C4-2B (cell line): Measurements from ENCODE around the gene CKB.

Source experiments
- ZFX ChIP-seq: fragments of 450-650 bp; IDR thresholded peaks from 2 replicates; pipeline ENCODE4 v1.6.1; 2017
- TF ChIP-seq, protein P1 (sequence below): fragments of 450-650 bp; conservative IDR thresholded peaks from 2 replicates; pipeline ENCODE4 v1.5.1; 2017; ENCODE audit warnings: mild to moderate bottlenecking

DNA sequence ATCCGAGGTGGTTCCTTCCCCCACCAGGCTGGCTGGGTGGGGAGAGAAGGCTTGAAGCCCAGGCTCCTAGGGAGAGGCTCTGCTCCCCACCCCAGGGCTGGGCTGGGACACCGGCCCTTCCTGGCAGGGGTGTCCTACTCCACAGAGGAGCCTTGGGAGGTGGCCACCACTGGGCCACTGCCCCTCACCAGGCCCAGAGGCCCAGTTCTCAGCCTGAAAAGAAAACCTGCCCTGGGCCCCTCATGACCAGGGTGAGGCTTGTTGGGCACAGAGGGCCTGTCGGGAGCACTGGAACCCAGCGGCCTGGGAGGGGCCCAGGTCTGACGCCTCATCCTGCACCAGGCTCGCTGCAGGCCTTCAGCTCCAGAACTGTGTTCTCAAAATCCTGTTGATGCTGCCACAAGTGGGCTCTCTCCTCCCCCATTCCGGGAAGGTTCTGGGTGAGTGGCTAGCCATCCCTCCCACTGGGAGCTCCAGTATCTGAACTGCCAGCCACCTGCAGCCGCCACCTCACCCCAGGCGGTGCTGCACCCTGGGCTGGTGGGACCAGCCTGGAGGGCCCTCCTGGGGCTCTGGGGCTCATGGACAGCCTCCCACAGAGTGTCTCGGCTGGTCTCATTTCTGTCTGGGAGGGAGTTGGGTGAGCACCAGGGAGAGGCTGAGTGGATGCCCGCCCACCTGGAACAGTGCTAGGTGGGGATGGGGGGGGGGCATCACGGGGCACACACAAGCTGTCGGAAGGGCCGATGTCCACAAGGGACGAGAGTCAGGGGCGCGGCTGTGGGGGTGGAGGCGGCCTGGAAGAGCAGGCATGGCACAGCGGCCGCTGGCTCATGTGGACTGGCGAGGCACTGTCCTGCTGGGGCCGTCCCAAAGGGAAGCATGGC, 28.1 kb upstream of the CKB start:
- TF ChIP-seq, protein P1, sequence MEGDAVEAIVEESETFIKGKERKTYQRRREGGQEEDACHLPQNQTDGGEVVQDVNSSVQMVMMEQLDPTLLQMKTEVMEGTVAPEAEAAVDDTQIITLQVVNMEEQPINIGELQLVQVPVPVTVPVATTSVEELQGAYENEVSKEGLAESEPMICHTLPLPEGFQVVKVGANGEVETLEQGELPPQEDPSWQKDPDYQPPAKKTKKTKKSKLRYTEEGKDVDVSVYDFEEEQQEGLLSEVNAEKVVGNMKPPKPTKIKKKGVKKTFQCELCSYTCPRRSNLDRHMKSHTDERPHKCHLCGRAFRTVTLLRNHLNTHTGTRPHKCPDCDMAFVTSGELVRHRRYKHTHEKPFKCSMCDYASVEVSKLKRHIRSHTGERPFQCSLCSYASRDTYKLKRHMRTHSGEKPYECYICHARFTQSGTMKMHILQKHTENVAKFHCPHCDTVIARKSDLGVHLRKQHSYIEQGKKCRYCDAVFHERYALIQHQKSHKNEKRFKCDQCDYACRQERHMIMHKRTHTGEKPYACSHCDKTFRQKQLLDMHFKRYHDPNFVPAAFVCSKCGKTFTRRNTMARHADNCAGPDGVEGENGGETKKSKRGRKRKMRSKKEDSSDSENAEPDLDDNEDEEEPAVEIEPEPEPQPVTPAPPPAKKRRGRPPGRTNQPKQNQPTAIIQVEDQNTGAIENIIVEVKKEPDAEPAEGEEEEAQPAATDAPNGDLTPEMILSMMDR, result no peak
- no peak for TF ChIP-seq ZFX
